ENCODE data around the gene VEPH1.

Gene VEPH1

DNA sequence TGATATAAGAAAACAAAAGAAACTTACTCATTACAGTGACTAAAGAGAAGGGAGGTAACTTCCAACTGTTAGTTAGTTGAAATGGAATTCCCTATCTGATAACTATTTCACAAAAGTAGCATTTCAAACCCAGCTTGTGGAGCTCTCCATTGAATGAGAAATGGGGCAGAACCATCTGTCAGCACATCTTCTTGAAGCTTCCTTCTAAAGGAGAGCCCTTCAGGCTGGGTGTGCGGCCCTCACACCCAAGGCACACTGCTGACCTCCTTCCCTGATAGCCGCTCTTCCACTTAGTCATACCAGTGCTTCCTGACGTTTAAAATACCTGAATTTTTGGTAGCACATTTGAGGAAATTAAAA lies 28.1 kb upstream of the VEPH1 start:
- no peaks in the 10 kb centered on the region for H3K36me3 ChIP-seq (ENCODE audit: low read depth)
- no peak overlapping the region for H3K27ac ChIP-seq (ENCODE audit: poor library complexity, severe bottlenecking)
- no peaks in the 10 kb centered on the region for H3K27me3 ChIP-seq (ENCODE audit: insufficient read depth, poor library complexity, severe bottlenecking)
- H3K9me3 ChIP-seq (ENCODE audit: severe bottlenecking): no peaks in the 10 kb centered on the region
- DNase-seq (ENCODE audit: low spot score) (no peak), ATAC-seq (ENCODE audit: low read depth) (no peak)
- TF ChIP-seq, protein P1, sequence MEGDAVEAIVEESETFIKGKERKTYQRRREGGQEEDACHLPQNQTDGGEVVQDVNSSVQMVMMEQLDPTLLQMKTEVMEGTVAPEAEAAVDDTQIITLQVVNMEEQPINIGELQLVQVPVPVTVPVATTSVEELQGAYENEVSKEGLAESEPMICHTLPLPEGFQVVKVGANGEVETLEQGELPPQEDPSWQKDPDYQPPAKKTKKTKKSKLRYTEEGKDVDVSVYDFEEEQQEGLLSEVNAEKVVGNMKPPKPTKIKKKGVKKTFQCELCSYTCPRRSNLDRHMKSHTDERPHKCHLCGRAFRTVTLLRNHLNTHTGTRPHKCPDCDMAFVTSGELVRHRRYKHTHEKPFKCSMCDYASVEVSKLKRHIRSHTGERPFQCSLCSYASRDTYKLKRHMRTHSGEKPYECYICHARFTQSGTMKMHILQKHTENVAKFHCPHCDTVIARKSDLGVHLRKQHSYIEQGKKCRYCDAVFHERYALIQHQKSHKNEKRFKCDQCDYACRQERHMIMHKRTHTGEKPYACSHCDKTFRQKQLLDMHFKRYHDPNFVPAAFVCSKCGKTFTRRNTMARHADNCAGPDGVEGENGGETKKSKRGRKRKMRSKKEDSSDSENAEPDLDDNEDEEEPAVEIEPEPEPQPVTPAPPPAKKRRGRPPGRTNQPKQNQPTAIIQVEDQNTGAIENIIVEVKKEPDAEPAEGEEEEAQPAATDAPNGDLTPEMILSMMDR (IDR thresholded peaks at IDR 0.05; ENCODE audit: poor library complexity, severe bottlenecking): no peak
- H3K4me1 ChIP-seq (ENCODE audit: insufficient read depth, poor library complexity, severe bottlenecking): peaks cover 3% of the 10 kb centered on the region
- H3K4me3 ChIP-seq (ENCODE audit: severe bottlenecking): no peak overlapping the region

DNA sequence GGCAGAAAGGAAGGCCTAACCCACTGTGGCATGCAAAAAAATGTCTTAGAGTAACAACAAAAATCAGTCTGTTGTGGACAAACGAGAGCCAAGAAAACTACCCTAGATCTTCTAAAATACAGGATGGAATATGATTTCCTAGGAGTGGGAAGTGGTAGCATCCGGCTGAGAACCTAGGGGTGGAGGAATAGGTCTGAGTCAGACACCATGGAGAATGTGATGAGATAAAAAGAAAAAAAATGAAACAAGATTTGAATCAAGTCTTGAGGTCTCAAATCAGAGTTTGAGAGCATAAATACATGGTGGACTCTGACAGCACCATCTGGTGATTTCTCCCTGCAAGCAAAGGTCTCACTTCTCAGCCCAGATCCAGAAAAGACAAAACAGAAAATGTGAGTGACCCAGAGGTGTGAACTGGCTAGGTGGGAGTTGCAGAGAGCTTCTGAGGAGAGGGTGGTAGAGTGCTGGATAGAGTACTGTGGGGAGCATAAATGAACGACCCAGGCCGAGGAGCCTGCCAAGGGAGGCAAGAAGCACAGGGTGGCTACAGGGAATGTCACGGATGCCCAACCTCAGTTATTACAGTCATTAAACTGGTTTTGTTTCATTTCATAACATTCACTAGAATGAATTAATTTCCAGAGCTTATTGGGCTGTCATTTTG lies 27.6 kb upstream of the VEPH1 start:
- Histone ChIP-seq H3K36me3 (ENCODE audit: low read depth) (no peaks in the 10 kb centered on the region), H3K9me3 (ENCODE audit: severe bottlenecking) (no peaks in the 10 kb centered on the region), H3K4me3 (ENCODE audit: severe bottlenecking) (no peak overlapping the region), H3K4me1 (ENCODE audit: insufficient read depth, poor library complexity, severe bottlenecking) (peaks cover 3% of the 10 kb centered on the region), H3K27ac (ENCODE audit: poor library complexity, severe bottlenecking) (no peak overlapping the region), H3K27me3 (ENCODE audit: insufficient read depth, poor library complexity, severe bottlenecking) (no peaks in the 10 kb centered on the region)
- no peak for ATAC-seq (ENCODE audit: low read depth)
- TF ChIP-seq, protein P1 (IDR thresholded peaks at IDR 0.05; ENCODE audit: poor library complexity, severe bottlenecking): no peak
- no peak for DNase-seq (ENCODE audit: low spot score)

DNA sequence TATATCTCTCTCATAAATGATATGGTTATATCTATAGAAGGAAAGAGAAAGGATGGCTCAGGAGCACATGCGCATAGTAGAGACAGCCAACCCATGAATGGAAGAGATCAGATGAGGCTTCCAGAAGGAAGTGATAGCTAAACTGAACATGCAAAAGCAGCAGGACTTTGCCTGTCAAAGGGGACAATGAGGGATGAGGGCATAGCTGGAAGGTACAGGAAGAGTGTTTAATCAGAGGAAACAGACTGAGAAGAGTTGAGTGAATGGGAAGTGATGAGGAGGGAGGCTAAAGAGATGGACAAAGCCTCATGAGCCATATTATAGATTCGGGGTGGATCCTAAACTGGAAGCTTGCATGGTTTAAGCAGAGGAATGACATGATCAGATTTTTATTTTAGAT lies 26.5 kb upstream of the VEPH1 start:
- no peak for DNase-seq (ENCODE audit: low spot score)
- Histone ChIP-seq H3K27ac (ENCODE audit: poor library complexity, severe bottlenecking) (no peak overlapping the region), H3K9me3 (ENCODE audit: severe bottlenecking) (no peaks in the 10 kb centered on the region), H3K36me3 (ENCODE audit: low read depth) (no peaks in the 10 kb centered on the region), H3K4me1 (ENCODE audit: insufficient read depth, poor library complexity, severe bottlenecking) (peaks cover 3% of the 10 kb centered on the region), H3K27me3 (ENCODE audit: insufficient read depth, poor library complexity, severe bottlenecking) (no peaks in the 10 kb centered on the region), H3K4me3 (ENCODE audit: severe bottlenecking) (no peak overlapping the region)
- TF ChIP-seq, protein P1 (IDR thresholded peaks at IDR 0.05; ENCODE audit: poor library complexity, severe bottlenecking): no peak
- ATAC-seq (ENCODE audit: low read depth): no peak

DNA sequence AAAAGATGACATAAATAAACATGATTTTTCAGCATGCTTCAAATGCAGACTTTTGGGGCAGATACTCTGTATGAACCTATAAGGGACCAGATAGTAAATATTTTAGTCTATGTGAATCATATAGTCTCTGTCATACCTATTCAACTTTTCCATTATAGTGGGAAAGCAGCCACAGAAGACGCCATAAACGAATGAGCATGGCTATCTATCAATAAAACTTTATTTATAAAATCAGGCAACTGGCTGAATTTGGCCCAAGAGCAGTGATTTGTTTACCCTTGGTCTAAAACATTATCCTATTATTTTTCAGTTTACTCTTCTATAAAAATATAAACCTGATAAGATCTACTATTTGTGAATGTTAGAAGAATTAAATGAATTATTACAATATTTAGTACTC lies 25.9 kb upstream of the VEPH1 start:
- ATAC-seq (ENCODE audit: low read depth) (no peak), DNase-seq (ENCODE audit: low spot score) (no peak)
- no peak overlapping the region for H3K27ac ChIP-seq (ENCODE audit: poor library complexity, severe bottlenecking)
- H3K4me1 ChIP-seq (ENCODE audit: insufficient read depth, poor library complexity, severe bottlenecking): peaks cover 3% of the 10 kb centered on the region
- H3K36me3 ChIP-seq (ENCODE audit: low read depth): no peaks in the 10 kb centered on the region
- H3K27me3 ChIP-seq (ENCODE audit: insufficient read depth, poor library complexity, severe bottlenecking): no peaks in the 10 kb centered on the region
- H3K9me3 ChIP-seq (ENCODE audit: severe bottlenecking): no peaks in the 10 kb centered on the region
- TF ChIP-seq, protein P1 (IDR thresholded peaks at IDR 0.05; ENCODE audit: poor library complexity, severe bottlenecking): no peak
- no peak overlapping the region for H3K4me3 ChIP-seq (ENCODE audit: severe bottlenecking)

DNA sequence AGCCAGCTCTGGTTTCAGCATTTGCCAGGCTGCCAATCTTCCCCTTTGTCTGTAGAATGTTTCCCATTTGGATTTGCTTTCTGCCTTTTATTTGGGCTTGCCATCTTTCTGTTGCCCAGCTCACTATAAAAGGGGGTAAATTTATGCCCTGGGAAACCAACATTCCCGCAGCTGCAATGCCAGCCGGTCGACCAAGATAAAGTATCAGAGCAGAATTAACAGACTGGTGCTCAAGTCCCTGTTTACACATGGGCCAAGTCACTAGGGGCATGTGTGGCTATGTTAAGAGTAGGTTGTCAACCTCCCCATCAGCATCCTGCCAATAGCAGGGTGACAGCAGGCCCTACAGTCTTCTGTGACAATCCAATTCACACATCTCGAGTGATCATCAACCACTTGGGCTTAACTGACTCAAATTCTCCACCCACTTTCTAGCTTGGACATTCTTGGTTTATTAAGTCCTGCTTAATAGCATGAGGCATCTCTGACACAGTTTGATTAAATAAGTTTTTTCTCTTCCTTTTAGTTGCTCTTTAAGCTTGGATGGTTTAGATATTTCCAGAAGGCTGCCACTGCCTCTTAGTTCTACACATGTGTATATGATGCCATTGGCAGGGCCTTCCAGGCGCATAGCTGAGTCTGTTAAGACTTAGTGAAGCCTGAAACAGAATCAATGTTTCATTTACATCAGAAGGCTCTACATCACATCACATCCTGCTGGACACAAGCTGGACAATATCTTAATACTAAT lies 24.1 kb upstream of the VEPH1 start:
- ATAC-seq (ENCODE audit: low read depth): no peak
- Histone ChIP-seq H3K27ac (ENCODE audit: poor library complexity, severe bottlenecking) (no peak overlapping the region), H3K27me3 (ENCODE audit: insufficient read depth, poor library complexity, severe bottlenecking) (no peaks in the 10 kb centered on the region), H3K4me3 (ENCODE audit: severe bottlenecking) (no peak overlapping the region), H3K9me3 (ENCODE audit: severe bottlenecking) (no peaks in the 10 kb centered on the region), H3K36me3 (ENCODE audit: low read depth) (no peaks in the 10 kb centered on the region), H3K4me1 (ENCODE audit: insufficient read depth, poor library complexity, severe bottlenecking) (no peaks in the 10 kb centered on the region)
- no peak for DNase-seq (ENCODE audit: low spot score)
- TF ChIP-seq, protein P1 (IDR thresholded peaks at IDR 0.05; ENCODE audit: poor library complexity, severe bottlenecking): no peak

All from RWPE2 (cell line).